HG02970 (cell line): ENCODE measurements around the gene MZT2A.
"Not testable (repeated sequence)": the region's sequence is repeated elsewhere in the genome, so short reads cannot be mapped to it uniquely, and the experiment has no call there.

Source experiments
- ATAC-seq: cut with Tn5 transposase; IDR thresholded peaks from one replicate; pipeline ENCODE4 v1.9.1; 2021; ENCODE audit warnings: mild to moderate bottlenecking, moderate library complexity, moderate number of reproducible peaks; ENCODE audit not compliant: unreplicated experiment, low FRiP score

MZT2A gene, protein sequence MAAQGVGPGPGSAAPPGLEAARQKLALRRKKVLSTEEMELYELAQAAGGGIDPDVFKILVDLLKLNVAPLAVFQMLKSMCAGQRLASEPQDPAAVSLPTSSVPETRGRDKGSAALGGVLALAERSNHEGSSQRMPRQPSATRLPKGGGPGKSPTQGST

DNA sequence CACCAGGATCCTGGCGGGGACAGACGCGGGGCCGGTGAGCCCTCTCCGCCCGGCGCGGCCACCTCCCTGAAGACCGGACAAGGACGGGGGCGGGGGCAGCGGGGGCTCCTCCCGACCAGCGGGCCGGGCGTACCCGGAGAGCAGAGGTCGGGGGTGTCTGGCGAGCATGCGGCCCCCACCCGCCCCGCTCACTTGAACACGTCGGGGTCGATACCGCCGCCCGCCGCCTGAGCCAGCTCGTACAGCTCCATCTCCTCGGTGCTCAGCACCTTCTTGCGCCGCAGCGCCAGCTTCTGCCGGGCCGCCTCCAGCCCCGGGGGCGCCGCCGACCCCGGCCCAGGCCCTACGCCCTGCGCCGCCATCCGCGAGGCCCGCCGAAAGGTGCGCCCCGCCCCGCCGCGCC, at the start of gene MZT2A:
MZT2A (minus strand) TSS at position 383 of the 403 bp plus-strand sequence; CDS start at position 362, 21 bp downstream.
- ATAC-seq: peak; percentile 9

GRCh38 chr2:131538856-131539255, 46.7 kb upstream of the MZT2A start:
- ATAC-seq: not testable (repeated sequence)

GRCh38 chr2:131536841-131537240, 44.6 kb upstream of the MZT2A start:
- not testable (repeated sequence) for ATAC-seq

DNA sequence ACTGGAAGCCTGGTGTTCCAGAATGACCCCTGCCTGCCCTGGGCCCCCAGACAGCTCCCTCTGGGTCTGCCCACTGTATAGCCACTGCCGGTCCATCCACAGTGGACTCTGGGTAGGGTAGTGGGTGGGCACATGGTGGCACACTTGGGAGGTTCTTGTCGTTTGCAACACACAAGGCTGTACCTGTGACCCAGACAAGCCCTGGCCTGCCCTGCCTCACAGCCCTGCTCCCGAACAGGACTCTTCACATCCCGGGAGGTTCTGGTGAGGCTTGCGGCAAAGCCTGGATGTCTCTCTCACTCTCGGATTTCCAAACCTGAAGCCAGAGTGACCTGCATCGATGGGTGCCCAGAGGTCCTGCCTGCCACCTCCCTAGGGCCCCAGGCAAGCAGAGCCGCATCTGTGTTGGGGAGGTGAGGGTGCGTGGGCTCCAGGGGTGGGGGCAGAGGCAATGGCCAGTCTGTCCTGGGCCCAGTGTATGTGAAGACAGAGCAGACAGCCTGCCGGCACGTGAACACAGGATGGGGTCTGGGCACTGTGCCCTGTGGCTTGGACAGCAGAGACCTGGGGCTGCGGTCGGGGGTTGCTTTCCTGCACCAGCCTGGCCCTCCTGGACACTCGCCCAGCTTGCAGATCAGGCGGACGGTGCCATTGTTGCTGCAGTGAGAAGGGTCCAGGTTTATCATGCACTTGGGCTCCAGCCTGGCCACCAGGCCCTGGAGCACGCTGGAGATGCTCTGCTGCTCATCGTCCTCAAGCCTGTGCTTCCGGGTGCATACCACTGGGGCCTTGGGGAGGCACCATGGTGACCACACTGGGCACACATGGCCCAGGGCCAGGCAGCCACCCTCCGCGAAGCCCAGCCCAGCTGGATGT, 44.0 kb upstream of the MZT2A start:
- ATAC-seq: not testable (repeated sequence)

GRCh38 chr2:131535526-131535925, 43.3 kb upstream of the MZT2A start:
- ATAC-seq: no peak

GRCh38 chr2:131534965-131535364, 42.8 kb upstream of the MZT2A start:
- ATAC-seq: not testable (repeated sequence)

- not testable (repeated sequence) for ATAC-seq
These were observed 42.1 kb upstream of the MZT2A start for GRCh38 chr2:131534317-131534672.

DNA sequence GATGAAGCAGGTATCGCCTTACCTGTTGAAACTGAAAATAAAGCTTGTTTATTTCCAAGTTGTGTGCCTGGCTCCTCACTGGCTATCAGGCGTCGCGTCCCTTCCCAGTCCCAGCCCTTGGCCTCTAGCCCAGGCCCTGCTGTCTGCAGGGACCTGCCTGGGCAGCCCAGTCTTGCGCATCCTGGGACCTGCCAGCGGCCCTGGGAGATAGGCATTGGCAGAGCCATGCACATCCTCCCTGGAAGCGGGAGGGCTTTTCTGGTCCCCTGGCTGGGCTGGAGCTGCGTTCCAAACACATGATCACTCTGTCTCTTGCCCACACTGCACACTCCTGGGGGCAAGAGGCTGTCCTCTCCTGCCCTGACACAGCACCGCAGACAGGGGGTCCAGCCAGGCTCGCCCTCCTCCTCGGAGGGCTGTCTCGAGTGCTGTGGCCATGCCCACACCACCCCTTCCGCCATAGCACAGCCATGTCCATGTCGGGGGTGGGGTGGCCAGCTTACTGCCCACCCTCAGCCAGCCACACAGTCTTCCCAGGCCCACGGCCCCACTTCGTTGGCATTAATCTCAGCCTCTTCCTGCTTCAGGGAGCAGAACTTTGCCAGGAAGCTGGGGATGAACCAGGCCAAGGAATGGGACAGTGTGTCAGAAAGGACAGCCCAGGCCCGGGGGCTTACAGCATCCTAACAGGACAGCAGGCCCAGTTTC, 41.6 kb upstream of the MZT2A start:
- ATAC-seq: not testable (repeated sequence)

DNA sequence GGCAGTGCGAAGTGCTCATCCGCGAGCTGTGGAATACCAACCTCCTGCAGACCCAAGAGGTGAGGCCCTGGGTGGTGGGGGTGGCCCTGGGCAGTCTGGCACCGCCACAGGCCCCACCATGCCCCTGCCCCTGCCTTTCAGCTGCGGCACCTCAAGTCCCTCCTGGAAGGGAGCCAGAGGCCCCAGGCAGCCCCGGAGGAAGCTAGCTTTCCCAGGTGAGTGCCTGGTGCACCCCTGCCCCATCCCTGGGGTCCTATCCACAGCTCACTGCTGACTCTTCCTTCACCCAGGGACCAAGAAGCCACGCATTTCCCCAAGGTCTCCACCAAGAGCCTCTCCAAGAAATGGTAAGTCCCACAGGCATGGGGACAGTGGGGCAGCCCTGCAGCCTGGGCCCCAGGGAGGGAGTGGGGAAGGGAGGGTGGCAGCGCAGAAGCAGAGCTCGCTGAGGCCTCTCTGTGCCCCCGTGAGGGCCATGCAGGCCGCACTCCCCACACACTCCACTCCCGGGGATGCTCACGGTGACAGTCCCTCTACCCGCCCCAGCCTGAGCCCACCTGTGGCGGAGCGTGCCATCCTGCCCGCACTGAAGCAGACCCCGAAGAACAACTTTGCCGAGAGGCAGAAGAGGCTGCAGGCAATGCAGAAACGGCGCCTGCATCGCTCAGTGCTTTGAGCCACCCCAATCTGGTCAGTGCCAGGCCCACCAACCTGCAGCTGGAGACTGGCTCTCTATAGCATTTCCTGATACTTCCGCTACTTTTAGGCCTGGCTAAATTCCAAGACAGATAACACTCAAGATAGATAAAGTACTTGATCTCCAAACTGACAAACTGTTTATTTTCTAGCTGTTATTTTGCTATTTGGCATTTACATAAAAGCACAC, 40.8 kb upstream of the MZT2A start:
- not testable (repeated sequence) for ATAC-seq

GRCh38 chr2:131531547-131532185, 39.5 kb upstream of the MZT2A start:
- not testable (repeated sequence) for ATAC-seq

GRCh38 chr2:131530626-131531344, 38.6 kb upstream of the MZT2A start:
- not testable (repeated sequence) for ATAC-seq

GRCh38 chr2:131529864-131530445, 37.8 kb upstream of the MZT2A start:
- ATAC-seq: not testable (repeated sequence)

DNA sequence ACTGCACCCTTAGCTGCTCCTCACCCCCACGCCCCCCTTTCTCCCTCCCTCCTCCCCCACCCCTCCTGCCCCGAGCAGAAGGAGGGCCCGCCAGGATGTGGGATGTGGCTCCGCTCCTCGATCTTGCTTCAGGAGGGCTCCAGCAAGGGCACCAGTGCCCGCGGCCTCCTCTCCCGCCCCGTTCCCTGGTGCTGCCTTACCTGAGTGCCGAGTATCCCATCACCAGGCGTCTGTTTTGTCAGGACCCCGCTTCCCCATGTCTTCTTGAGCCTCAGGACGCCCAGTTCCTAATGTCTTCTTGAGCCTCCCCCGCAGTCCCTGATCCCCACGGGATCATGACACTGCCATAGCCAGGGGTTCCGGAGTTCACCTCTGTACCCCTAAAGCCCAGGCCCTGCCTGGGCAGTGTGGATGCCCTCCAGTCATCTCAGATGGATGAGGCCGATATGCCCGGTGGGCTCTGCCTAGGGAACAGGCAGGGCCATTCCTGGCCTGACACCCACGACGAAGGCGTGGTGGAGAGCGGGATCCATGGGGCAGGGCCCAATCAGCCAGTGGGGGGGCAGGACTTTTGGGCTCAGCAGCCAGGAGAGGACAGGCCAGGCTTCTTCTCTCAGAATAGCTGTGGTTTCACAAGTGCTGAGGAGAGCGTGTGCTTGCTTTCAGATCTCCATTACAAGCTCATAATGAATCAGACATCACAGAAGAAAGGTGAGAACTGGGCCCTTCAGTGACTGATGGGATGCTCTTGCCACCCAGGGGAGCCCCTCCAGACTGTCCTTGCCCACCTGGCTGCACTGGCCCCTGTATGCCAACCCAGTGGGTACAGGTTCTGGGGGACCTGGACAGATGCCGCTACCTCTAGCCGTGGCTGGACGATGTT, 37.0 kb upstream of the MZT2A start:
- ATAC-seq: not testable (repeated sequence)

DNA sequence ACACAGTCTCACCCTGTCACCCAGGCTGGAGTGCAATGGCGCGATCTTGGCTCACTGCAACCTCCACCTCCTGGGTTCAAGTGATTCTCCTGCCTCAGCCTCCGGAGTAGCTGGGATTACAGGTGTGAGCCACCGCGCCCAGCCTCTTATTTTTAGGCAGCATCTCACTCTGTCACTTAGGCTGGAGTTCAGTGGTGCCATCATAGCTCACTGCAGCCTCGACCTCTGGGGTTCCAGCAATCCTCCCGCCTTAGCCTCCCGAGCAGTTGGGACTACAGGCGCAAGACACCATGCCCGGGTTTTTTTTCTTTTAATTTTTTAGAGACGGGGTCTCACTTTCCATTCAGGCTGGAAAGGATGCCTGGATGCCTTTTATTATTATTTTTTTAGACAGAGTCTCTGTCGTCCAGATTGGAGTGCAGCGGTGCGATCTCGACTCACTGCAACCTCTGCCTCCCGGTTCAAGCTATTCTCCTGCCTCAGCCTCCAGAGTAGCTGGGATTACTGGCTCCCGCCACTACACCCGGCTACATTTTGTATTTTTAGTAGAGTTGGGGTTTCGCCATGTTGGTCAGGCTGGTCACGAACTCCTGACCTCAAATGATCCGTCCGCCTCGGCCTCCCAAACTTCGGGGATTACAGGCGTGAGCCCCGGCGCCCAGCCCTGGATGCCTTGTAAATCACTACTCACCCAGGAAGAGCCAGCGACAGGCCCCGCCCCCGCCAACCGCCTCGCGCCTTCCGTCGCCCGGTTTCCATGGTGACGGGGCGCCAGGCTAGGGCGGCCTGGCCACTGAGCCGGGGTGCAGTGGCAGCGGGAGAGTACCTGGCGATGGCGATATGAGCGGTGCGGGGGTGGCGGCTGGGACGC, 35.2 kb upstream of the MZT2A start, which contains the start of gene CCDC74A:
CCDC74A (plus strand) TSS at position 758 of the 871 bp plus-strand sequence; CDS start at position 841, 83 bp downstream.
- peak; percentile 89 for ATAC-seq

- ATAC-seq: not testable (repeated sequence)
These were observed 33.1 kb upstream of the MZT2A start for GRCh38 chr2:131525256-131525655.

GRCh38 chr2:131521961-131522781, 30.0 kb upstream of the MZT2A start:
- no peak for ATAC-seq
